GM18517 (cell line): ENCODE results near the gene SLC35E2B.
"Not testable (repeated sequence)": the region's sequence is repeated elsewhere in the genome, so short reads cannot be mapped to it uniquely, and the experiment has no call there.

Experiments
- ATAC-seq: cut with Tn5 transposase; IDR thresholded peaks from one replicate; pipeline ENCODE4 v1.9.1; 2021; ENCODE audit warnings: mild to moderate bottlenecking, moderate library complexity; ENCODE audit not compliant: unreplicated experiment

Gene SLC35E2B

DNA sequence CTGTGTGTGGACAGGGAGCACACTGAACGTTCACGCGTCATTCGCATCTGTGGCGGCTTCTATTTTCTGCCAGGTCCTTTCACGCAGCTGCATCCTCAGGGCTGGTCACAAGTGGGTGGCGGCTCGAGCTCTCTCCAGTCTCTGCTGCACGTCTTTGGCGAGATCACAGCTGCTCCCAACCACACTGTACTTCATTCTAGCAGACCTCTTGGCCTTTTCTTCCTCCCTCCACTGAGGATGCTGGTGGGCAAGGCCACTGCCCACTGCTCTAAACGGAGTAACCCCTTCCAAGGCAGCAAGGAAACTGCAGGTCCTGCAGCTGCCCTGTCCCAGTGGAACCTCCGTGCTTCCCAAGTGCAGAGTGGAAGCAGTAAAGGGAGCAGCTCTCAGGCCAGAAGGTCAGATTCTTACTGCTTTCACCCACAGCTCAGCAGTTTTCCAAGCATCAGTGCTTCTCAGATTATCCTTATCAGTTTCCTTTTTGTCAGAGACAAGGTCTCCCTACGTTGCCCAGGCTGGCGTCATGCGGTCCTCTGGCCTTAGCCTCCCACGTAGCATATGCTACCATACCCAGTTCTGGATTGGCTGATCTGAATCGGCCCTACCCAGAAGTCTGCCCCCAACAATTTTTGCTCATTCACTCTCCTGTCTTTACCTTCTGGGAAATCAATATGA is 44.9 kb downstream of the SLC35E2B start:
- not testable (repeated sequence) for ATAC-seq

DNA sequence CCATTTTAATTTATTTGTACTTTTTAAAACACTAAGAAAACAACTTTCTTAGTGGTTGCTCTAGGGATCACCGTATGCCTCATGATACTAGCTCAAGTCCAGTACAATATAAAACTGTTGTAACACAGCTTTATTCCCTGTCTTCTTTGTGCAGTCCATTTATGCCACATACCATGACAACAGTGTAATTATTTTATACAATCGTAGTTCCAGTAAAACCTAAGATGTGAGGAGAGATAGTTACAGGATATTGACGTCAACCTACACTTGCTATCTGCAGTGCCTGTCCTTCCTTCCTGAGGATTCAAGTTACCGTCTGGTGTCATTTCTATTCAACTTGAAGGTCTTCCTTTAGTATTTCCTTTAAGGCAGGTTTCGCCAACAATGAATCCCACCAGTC is 46.3 kb downstream of the SLC35E2B start:
- ATAC-seq: not testable (repeated sequence)

DNA sequence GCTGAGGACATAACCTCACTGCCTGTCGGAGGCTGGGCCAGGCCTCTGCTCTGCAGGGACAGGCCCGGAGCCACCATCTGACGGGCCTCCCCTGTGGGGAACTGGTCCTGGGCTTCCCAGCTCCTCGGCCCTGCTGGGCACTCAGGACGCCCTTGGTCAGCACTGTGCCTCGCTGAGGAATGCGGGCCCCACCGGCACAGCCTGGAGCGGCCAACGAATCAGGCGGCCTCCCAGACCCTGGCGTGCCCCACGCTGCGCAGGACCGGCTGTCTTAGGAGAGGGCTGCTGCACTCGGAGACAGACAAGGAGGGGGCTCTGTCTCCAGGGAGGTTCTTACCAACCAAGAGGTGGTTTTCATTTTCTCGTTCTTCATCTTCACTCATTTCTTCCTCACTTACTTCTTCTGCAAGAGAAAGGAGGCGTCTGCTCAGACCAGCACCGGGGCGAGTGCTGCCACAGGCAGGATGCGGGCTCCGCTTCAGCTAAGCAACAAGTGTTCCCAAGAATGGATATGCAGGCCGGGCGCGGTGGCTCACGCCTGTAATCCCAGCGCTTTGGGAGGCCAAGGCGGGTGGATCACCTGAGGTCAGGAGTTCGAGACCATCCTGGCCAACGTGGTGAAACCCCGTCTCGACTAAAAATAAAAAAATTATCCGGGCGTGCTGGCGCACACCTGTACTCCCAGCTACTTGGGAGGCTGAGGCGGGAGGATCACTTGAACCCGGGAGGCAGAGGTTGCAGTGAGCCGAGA is 51.7 kb downstream of the SLC35E2B start:
- ATAC-seq: not testable (repeated sequence)

DNA sequence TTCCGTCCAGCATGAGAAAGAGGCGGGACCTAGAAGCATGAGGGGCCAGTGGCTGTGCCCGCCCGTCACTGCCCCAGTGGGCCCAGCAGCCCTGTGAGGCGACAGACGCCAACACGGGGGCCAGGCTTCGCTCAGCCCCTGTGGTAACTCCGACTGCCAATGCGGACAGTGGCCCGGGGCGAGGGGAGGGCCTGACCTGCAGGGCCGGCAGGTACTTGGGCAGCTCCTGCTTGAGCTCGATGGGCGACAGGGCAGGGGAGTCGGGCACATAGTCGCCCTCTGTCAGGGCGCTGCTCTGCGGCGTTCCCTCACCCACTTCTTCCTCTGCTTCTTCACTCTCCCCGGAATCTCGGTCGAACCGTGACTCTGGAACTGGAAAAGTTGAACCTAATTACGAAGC is 52.5 kb downstream of the SLC35E2B start:
- not testable (repeated sequence) for ATAC-seq

DNA sequence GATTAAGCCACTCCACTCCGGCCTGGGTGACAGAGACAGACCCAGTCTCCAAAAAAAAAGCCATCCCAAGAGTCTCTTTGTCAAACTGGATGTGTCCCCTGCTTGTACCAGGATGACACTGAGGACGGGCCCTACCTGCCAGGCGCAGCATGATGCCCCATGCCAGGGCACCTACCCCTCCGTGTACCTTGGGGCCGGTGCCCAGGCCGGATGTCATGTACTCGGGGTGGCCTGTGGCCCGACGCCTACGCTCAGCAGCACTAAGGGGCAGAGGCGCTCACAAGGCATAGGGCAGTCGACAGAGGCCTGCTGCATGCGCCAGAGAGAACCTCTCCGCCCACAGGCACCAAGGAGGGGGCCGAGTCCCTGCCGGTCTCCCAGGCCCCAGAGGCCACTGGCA is 53.2 kb downstream of the SLC35E2B start:
- ATAC-seq: not testable (repeated sequence)

DNA sequence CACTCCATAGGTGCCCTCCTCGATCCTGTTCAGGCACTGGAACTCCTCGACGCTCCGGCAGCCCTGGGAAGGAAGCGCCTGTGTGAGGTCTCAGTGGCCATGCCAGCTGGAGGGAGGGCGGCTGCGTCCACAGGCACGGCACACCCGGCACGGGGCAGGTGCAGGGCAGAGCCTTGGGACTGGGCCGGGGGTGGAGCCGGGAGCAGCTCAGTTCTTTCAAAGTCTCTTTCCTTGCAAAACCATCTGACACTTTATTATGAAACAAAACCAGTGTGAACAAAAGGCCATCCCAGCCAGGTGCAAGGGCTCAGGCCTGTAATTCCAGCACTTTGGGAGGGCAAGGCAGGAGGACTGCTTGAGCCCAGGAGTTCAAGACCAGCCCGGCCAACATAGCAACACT is 54.1 kb downstream of the SLC35E2B start:
- ATAC-seq: not testable (repeated sequence)

DNA sequence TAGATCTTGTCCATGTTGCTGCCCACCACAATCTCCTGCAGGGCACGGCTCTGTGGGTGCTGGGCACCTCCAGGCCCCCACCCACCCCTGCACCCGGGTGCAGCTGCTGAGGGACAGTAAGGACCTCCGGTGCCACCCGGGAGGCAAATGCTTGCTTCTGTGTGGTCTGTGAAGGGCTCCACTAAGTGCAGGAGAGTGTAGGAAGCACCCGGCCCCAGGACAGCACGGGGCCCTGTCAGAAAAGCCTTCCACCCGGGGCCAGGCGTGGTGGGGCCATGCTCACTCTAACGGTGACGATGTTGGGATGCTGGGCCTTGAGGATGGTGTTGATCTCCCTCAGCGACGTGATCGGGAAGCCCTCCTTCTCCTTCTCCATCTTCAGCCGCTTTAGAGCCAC is 55.1 kb downstream of the SLC35E2B start:
- not testable (repeated sequence) for ATAC-seq

DNA sequence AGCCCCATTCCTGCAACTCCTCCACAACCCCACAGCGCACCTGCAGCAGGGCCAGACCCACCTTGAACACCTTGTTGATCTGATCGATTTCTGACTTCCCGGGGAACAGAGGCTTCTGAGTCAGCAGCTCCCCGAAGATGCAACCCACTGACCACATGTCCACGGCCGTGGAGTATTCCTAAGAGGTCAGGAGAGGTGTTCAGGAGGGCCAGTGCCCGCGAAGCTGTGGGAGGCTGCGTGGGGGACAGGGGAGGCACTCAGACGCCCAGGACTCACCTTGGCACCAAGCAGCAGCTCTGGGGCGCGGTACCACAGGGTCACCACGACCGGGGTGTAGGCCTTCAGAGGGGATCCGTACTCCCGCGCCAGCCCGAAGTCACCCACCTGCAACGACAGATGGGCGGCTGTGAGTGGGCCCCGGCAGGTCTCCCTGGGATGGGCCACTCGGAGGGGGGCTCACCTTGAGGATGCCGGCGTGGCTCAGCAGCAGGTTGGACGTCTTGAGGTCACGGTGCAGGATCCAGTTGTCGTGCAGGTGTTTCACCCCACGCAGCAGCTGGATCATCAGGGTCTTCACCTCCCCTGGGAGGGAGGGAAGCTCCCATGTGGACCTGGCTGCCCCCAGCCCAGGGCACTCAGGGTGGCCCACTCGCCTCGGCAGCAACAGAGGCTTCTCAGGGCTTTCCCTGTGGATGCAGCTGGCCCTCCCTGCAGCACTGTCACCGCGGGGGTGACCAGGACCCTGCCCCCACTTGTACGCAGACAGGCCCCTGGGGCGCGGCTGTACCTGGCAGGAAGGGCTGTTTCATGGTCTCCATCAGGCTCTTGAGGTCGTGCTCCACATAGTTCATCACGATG is 55.7 kb downstream of the SLC35E2B start:
- not testable (repeated sequence) for ATAC-seq

DNA sequence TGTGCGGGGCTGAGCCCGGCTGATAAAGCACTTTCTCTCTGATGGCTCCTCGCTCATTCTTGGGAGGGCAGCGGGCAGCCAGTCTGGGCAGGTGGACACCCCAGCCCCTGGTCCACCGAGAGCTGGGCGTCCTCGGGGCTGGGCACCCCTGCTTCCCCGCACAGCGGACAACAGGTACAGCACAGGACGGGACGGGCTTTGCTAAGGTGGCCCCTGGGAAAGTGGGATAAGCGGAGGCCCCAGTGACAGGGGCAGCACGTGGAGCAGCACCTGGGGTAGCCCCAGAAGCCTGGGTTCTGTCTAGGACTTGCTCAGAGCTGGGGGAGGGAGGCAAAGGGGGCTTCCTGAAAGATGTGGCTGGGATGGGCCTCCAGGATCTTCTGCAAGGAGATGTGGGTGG is 58.0 kb downstream of the SLC35E2B start:
- not testable (repeated sequence) for ATAC-seq

DNA sequence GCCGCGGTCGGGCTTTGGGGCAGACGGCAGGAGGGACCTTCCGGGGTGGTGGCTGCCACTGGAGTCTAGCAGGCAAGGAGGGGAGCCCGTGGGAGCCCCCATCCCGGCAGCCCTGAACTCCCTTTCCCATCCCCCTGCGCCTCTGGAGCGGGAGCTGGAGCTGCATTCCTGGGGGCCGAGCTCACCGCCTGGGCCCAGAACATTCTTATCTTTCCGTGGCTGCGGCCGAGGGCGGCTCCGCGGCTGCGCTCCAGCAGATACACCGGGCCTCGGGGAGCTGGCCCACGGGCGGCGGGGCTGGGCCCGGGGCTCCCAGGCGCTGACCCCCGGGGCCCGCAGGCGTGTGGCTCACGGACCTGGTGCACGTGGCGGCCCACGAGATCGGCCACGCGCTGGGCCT is 59.2 kb downstream of the SLC35E2B start:
- not testable (repeated sequence) for ATAC-seq

DNA sequence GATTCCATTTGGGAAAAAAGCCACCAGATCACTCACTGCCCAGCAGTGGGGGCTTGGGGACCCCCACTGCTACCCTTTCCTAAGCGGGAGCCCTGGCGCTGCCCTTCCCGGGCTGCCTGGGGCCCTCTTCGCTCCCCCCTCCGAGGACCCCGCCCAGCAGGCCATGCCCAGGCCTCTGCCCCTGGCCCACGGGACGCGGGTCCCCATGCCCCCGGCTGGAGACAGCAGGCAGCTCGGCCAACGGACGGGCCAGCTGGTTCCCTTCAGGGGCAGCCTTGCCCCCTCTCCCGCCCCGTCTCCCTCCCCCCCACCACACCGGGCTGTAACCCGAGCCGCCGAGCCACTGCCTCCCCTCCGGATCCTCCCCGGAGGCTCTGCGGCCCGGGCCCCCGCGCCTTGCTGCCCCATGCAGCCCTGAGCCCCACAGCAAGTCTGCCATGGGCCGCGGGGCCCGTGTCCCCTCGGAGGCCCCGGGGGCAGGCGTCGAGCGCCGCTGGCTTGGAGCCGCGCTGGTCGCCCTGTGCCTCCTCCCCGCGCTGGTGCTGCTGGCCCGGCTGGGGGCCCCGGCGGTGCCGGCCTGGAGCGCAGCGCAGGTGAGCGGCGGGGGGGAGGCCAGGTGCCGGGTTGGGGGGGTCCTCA is 60.7 kb downstream of the SLC35E2B start, which contains the start of gene MMP23B:
MMP23B (plus strand) TSS at position 392 of the 639 bp plus-strand sequence; CDS start at position 438, 46 bp downstream.
- ATAC-seq: no peak

DNA sequence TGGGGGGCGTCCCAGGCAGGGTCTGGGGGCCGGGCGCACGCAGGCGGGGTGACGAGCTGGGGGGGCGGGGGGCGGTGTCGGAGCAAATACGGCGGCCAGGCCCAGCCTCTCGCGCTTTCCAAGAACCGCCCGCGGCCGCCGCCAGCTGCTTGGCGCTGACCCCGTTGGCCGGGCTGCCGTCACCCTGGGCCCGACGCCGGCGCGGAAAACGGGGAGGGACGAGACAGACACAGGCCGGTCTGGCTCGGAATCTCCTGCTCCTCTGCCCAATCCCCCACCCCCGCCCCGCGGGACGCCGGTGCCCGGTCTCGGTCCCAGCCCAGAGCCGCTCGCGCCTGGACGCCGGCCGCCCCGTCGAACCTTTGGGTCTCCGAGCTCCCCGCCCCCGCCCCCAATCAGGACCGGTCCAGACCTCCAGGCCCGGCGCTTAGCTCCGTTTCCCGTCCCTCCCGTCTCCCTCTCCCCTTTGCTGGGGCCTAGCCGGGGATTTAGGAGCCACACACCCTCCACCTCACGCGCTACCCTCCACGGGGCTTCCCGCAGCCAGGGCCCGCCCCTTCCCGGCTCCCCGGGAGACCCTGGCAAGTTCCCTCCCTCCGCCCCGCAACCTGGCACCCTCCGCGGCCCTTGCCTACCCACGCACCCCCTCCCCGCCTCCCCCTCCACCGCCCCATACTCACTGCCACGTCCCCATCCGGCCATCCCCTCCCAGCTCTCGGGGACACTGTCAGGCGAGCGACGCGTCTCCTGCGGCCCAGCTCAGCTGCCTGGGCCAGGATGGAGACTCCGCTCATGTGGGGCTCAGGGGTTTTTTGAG is 61.4 kb downstream of the SLC35E2B start:
- no peak for ATAC-seq

DNA sequence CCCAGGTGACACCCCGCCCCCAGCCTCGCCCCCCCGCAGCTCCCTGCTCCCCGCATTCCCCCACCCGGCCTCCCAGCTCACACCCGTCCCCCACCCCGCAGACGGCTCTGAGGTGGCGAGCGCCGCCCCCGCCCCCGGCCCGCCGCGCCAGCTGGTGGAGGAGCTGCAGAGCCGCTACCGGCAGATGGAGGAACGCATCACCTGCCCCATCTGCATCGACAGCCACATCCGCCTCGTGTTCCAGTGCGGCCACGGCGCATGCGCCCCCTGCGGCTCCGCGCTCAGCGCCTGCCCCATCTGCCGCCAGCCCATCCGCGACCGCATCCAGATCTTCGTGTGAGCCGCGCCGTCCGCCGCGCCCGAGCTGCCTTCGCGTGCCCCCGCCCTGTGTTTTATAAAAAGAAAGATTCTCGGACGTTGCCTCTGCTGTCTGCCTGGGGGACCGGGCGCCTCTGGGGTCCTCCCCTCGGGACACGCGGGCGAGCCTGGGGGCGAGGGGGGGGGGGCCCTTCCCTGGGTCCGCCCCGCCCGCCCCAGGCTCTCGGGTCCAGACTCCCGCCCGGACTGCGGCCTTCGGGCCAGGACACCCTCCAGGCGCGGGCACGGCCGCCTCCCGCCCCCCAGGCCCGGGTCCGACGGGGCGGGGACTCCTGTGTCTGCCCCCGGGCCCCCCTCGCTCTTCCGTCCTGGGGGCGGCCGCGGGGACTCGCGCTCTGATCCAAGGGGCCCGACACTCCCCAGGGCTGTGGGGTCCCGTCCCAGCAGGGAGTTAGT is 62.2 kb downstream of the SLC35E2B start:
- ATAC-seq: peak; percentile 75

DNA sequence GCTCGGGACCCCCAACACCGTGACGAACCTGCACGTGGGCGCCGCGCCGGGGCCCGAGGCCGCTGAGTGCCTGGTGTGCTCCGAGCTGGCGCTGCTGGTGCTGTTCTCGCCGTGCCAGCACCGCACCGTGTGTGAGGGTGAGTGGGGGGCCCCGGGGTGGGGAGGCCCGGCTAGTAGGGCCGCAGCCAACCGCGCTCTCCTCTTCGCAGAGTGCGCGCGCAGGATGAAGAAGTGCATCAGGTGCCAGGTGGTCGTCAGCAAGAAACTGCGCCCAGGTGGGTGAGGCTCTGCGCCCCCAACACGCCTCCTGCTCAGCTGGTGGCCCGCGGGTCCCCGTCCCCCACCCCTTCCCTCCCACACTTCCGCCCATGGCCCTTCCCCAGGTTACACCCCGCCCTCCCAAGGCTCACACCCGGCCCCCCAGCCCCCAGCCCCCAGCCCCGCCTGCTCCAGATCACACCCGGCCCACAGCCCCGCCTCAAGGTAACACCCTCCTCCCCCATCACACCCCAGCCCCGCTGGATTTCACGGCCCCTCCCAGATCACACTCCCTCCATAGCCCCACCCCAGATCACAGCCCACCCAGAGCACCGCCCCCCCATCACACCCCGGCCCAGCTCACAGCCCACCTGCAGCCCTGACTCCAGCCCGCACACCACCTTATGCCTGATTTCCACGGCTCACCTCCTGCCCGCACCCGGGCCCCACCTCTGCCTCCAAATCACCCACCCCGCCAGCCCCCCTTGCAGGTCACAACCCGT is 63.0 kb downstream of the SLC35E2B start:
- ATAC-seq: no peak

DNA sequence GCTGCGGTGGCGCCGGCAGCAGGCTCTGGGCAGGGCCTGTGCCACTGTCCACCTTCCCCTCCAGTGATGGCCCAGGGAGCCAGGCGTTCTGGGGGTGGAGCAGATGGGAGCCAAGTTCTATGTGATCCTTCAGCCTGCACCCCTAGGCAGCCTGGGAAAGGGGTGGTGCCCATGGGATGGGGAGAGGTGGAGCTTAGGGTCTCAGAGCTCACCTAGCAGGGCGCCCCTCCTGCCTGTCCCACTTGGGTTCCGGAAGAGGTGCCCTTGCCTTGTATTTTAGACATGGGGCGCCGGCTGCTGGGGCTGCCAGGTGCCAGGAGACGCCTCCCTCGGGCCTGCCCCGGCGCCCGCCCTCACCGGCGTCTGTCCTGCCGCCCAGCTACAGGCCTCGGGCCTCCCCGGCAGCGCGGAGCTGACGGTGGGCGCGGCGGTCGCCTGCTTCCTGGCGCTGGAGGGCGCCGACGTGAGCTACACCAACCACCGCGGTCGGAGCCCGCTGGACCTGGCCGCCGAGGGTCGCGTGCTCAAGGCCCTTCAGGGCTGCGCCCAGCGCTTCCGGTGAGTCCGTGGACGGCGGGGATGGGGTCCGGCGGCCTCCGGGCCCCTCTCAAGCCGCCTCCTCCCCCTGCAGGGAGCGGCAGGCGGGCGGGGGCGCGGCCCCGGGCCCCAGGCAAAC is 63.7 kb downstream of the SLC35E2B start:
- no peak for ATAC-seq

DNA sequence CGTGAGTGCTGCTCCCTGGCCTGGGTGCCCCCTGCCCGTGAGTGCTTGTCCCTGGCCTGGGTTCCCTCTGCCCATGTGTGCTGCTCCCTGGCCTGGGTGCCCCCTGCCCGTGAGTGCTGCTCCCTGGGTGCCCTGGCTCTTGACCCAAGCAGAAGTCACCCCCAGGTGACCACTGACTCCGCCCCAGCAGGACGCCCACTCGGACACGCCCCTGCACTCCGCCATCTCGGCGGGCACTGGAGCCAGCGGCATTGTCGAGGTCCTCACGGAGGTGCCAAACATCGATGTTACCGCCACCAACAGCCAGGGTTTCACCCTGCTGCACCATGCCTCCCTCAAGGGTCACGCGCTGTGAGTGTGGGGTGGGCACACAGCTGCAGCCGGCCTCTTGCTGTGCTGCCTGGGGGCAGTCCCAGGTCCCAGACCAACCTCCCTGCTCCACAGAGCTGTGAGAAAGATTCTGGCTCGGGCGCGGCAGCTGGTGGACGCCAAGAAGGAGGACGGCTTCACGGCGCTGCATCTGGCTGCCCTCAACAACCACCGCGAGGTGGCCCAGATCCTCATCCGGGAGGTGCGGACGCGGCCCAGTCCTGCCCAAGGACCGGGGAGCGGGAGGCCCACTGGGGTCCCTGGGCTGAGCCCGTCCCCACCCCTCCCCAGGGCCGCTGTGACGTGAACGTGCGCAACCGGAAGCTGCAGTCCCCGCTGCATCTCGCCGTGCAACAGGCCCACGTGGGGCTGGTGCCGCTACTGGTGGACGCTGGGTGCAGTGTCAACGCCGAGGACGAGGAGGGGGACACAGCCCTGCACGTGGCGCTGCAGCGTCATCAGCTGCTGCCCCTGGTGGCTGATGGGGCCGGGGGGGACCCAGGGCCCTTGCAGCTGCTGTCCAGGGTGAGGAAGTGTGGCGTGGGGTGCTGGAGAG is 64.5 kb downstream of the SLC35E2B start:
- no peak for ATAC-seq

DNA sequence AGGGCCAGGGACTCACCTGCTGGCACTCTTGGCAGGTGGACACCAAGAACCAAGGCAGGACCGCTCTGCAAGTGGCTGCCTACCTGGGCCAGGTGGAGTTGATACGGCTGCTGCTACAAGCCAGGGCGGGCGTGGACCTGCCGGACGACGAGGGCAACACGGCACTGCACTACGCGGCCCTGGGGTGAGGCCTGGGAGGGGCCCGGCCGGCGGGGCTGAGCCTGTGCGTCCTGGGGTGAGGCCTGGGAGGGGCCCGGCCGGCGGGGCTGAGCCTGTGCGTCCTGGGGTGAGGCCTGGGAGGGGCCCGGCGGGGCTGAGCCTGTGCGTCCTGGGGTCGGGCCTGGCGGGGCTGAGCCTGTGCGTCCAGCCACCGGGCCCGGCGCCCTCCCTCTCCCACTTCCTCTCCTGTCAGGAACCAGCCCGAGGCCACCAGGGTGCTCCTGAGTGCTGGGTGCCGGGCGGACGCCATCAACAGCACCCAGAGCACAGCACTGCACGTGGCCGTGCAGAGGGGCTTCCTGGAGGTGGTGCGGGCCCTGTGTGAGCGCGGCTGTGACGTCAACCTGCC is 65.2 kb downstream of the SLC35E2B start:
- no peak for ATAC-seq
